CMK (cell line): ENCODE measurements around the gene H2AZ2.
A peak's percentile ranks its signal among the peaks of the same experiment; 100 is the strongest.
"Not testable (repeated sequence)": the region's sequence is repeated elsewhere in the genome, so short reads cannot be mapped to it uniquely, and the experiment has no call there.

ENCODE experiments used
- DNase-seq: peaks from one replicate; pipeline ENCODE4 v3.0.0-alpha.2; 2010; ENCODE audit warnings: low read depth

Gene H2AZ2

DNA sequence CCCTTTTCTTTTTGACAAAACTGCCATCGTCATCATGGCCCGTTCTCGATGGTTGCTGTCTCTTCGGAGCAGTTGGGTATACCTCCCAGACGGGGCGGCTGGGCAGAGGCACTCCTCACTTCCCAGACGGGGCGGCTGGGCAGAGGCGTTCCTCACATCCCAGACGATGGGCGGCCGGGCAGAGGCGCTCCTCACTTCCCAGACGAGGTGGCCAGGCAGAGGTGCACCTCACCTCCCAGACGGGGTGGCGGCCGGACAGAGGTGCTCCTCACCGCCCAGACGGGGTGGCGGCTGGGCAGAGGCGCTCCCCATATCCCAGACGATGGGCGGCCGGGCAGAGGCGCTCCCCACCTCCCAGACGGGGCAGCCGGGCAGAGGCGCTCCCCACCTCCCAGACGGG lies 22.9 kb upstream of the H2AZ2 start:
- DNase-seq, result not testable (repeated sequence)

- DNase-seq, result not testable (repeated sequence)
Measured at GRCh38 chr7:44870336-44870735, 22.4 kb upstream of the H2AZ2 start.

- DNase-seq, result no peak
Measured at GRCh38 chr7:44867073-44867995, 19.4 kb upstream of the H2AZ2 start.

- not testable (repeated sequence) for DNase-seq
Measured at GRCh38 chr7:44861949-44862348, 14.1 kb upstream of the H2AZ2 start.

- no peak for DNase-seq
Measured at GRCh38 chr7:44858161-44858560, 10.3 kb upstream of the H2AZ2 start.

GRCh38 chr7:44854644-44855364 lies 6.9 kb upstream of the H2AZ2 start:
- no peak for DNase-seq

GRCh38 chr7:44853391-44853790 lies 5.5 kb upstream of the H2AZ2 start:
- DNase-seq, result no peak

DNA sequence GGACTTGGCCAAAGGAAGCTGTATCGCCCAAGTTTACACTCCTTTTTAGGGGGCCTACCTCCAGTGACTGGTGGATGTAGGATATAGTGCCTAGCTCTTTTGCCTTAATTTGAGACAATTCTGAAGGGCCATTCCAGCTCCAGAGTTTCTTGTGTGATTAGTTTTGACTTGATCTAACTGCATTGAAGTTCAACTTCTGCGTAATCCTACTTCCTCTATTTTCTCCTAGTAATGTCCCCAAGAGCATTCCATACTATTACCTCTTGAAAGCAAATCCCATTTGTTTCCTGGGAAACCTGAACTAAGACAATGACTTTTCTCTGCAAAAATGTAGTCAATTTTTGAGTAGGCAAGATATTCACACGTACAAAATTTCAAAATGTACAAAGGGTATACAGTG lies 4.7 kb upstream of the H2AZ2 start:
- no peak for DNase-seq

DNA sequence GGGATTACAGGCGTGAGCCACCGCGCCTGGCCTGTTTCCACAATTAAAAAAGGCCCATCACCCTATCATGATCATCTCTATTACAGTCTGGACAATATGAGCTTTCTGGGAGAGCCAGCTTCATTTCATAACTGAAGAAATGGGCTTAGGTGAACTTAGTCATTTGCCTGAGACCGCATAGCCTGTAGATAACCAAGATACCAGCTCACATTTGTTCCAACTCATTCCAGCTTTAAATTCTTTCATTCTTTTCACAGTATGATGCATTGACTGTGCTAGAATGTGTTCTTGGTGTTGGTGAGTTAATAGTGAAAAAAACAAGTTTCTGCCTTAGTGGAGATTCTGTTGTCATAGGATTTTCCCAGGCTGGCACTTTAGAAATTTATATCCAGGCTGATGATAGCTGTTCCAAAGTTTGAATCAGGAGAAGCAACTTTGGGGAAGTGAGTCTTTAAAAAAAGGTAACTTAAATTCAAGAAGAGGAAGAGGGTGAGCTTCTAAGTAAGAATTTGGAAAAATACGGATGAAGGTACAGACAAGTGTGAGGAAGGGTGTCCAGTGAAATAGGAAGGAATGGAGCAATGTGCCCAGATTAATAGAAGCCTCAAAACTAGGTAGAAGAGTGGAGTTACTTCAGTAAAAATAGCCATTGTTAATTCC lies 2.1 kb upstream of the H2AZ2 start:
- no peak for DNase-seq

- DNase-seq, result no peak
Measured at GRCh38 chr7:44849259-44849884, 1.5 kb upstream of the H2AZ2 start.

DNA sequence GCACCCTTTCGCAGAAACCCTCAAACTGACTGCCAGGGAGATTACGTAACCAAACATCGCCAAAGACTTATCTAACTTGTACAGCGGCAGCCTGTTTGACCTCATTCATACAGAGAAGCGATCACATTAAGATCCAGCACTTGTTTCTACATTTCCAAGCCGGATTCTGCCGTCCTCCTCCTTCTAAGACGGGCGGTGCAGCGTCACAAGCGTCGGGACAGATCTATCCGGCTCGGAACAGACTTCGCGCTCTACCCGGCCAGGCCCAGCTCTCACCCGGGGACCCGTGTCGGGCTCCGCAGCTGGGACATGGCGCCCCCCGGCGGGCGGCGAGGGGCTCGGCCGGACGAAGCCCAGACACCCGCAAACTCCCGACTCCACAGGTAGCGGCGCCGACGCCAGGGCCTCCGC lies 373 bp downstream of the H2AZ2 start:
- DNase-seq, result peak; percentile 54

- no peak for DNase-seq
Measured at GRCh38 chr7:44846816-44847508, 925 bp downstream of the H2AZ2 start.

- DNase-seq, result not testable (repeated sequence)
Measured at GRCh38 chr7:44846390-44846789, 1.5 kb downstream of the H2AZ2 start.

DNA sequence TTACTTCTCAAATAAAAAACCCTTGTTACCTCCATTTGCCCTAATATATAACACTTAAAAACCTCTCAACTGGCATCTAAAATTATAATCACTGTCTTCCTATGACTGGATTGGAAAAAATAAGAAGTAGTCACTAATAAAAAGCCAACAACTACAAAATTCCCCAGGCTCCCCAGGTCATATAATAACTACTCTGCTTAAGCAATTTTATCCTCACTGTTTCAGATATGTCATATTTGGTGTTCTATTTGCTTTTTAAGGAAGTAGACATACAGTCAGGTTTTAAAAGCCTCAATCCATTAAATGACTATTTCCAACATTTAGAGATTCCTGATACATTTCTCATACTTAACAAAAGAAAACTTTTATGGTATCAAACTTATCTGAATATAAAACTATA lies 2.4 kb downstream of the H2AZ2 start:
- no peak for DNase-seq

DNA sequence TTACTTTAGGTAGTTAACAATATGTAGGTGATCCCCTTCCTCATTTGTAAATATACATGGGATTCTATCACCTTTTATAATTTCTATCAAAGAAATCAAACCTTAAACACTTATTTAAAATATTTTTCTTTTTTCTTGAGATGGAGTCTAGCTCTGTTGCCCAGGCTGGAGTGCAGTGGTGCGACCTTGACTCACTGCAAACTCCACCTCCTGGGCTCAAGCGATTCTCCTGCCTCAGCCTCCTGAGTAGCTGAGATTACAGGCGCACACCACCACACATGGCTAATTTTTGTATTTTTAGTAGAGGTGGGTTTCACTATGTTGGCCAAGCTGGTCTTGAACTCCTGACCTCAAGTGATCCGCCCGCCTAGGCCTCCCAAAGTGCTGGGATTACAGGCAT lies 4.4 kb downstream of the H2AZ2 start:
- not testable (repeated sequence) for DNase-seq

DNA sequence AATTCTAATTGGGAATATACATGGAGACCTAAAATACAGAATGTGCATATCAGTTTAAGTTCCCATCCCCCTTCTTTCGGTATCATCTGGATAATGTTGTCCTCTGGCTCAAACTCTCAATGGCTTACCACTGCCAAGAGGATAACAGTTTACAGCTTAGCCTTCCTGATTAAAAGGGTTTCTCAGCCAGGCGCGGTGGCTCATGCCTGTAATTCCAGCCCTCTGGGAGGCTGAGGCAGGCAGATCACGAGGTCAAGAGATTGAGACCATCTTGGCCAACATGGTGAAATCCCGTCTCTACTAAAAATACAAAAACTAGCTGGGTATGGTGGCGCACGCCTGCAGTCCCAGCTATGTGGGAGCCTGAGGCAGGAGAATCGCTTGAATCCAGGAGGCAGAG lies 5.2 kb downstream of the H2AZ2 start:
- not testable (repeated sequence) for DNase-seq

DNA sequence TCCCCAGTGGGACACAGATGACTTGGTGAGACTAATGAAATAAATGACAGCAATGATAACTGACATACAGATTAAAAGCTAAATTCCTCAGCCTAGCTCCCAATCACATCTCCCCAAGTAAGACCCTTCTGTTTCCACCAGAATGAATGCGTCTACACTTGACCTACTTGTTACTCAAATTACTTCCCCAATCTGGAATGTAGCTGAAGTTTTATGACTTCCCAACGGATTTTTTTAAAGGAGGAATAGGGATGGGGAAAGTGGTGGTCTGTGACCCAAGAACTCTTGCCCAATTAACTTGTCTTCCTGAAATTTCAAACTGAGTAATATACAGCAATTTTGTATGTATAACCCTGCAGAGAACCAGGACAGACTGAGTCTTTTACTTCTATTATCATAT lies 9.1 kb downstream of the H2AZ2 start:
- DNase-seq, result no peak

- DNase-seq, result peak; percentile 55
Measured at GRCh38 chr7:44827567-44827966, 20.3 kb downstream of the H2AZ2 start.

- no peak for DNase-seq
Measured at GRCh38 chr7:44824894-44825526, 22.9 kb downstream of the H2AZ2 start.

DNA sequence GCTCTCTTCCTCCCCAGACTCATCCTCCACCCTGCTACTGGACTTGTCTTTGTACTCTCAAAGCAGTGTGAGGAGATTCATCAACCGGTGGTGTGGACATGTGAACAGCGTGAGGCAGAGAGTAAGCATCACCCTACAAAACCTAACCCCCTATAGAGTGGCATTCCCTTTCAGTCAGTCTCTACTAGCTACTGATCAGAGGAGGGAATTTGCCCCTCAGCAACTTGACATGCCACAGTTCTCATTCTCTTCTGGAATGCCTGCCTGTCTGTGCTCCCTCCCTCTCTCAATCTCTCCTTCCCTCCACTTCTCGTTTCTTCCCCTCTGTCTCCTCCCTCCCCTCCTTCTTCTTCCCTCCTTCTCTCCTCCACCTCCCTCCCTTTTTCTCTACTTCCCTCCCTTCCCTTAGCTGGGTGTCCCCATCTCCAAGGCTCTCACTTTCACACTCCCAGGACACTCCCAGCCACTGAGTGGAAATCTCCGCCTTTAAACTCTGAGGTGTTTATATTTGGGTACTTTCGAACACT lies 24.6 kb downstream of the H2AZ2 start:
- DNase-seq, result no peak

DNA sequence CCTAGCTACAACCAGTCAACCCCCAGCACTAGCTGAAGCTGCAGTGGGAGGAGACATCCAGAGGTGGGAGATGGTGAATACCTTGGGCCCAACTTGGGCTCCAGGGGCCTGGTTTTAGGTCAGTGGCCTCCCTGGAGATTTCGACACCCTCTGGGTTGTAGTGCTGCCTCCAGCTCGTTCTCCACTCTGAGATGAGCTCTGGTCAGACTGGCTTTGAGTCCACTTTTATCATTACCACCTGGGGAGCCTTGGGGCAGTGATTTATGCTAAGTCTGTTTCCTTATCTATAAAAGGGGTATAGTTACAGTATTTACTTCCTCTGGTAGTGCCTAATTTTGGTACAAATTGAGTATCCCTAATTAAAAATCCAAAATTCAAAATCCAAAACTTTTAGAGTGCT lies 28.6 kb downstream of the H2AZ2 start:
- no peak for DNase-seq
